ENCODE measurements around the gene OR4D10. TPM values are rescaled to one million over a fixed set of nuclear protein-coding genes. Genes with fewer than 3 reads are reported as not detected.

The OR4D10 gene
- polyA plus RNA-seq, 1 of the 3 experiments (the other 2 are of a cell fraction), result not detected

- TF ChIP-seq, protein P1, sequence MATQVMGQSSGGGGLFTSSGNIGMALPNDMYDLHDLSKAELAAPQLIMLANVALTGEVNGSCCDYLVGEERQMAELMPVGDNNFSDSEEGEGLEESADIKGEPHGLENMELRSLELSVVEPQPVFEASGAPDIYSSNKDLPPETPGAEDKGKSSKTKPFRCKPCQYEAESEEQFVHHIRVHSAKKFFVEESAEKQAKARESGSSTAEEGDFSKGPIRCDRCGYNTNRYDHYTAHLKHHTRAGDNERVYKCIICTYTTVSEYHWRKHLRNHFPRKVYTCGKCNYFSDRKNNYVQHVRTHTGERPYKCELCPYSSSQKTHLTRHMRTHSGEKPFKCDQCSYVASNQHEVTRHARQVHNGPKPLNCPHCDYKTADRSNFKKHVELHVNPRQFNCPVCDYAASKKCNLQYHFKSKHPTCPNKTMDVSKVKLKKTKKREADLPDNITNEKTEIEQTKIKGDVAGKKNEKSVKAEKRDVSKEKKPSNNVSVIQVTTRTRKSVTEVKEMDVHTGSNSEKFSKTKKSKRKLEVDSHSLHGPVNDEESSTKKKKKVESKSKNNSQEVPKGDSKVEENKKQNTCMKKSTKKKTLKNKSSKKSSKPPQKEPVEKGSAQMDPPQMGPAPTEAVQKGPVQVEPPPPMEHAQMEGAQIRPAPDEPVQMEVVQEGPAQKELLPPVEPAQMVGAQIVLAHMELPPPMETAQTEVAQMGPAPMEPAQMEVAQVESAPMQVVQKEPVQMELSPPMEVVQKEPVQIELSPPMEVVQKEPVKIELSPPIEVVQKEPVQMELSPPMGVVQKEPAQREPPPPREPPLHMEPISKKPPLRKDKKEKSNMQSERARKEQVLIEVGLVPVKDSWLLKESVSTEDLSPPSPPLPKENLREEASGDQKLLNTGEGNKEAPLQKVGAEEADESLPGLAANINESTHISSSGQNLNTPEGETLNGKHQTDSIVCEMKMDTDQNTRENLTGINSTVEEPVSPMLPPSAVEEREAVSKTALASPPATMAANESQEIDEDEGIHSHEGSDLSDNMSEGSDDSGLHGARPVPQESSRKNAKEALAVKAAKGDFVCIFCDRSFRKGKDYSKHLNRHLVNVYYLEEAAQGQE (IDR thresholded peaks at IDR 0.05; ENCODE audit: low read depth, low read length), result no peak
- no peak for TF ChIP-seq RFX5 (IDR thresholded peaks at IDR 0.05; ENCODE audit: low read length)
Observed at GRCh38 chr11:59425131-59425530, 48.0 kb upstream of the OR4D10 start (continued).

- Histone ChIP-seq H3K4me3 (ENCODE audit: low read depth in 2 of 2, low read length in 1 of 2) (no peak within 1 kb of the TSS), H3K9ac (no peak within 1 kb of the TSS), H3K79me2 (ENCODE audit: insufficient read depth) (no peaks in the 10 kb centered on the region), H2AFZ (ENCODE audit: low read depth) (no peak within 1 kb of the TSS), H3F3A (replicated peaks; ENCODE audit: insufficient read depth) (no peaks in the 10 kb centered on the region), H3K27me3 (ENCODE audit: insufficient read depth) (peaks cover 4% of the 10 kb centered on the region; the same call in 1 of the 2 replicates), H3K9me3 (no peaks in the 10 kb centered on the region), H3K9me2 (no peaks in the 10 kb centered on the region), H3K4me2 (no peak within 1 kb of the TSS), H3K27ac (ENCODE audit: low read depth in 2 of 2, low read length in 1 of 2) (no peak within 1 kb of the TSS), H4K20me1 (ENCODE audit: insufficient read depth) (no peaks in the 10 kb centered on the region), H3K4me1 (ENCODE audit: control insufficient read depth in 1 of 2, insufficient read depth in 2 of 2, low read depth in 1 of 2, low read length in 1 of 2) (no peaks in the 10 kb centered on the region), H3K36me3 (replicated peaks in 1 of 2; ENCODE audit: control insufficient read depth in 1 of 2, insufficient read depth in 2 of 2, low read length in 1 of 2) (no peaks in the 10 kb centered on the region)
- no peak for DNase-seq
- POLR2A ChIA-PET, result no interaction called here
- TF ChIP-seq USF2 (IDR thresholded peaks at IDR 0.05; ENCODE audit: borderline replicate concordance, low read depth, low read length) (no peak), FOXJ3 (CRISPR knock-in tag; IDR thresholded peaks at IDR 0.05) (no peak), TEAD4 (IDR thresholded peaks at IDR 0.05; ENCODE audit: borderline replicate concordance, insufficient read depth) (no peak), PBX3 (IDR thresholded peaks at IDR 0.05) (no peak), NFIC (IDR thresholded peaks at IDR 0.05; ENCODE audit: borderline replicate concordance) (no peak)
- WGBS (ENCODE audit: low lambda C conversion rate), result 5% methylated on average over 5 of the region's 5 CpGs
- CTCF ChIA-PET, result no interaction called here
Observed at GRCh38 chr11:59426361-59427067, 46.6 kb upstream of the OR4D10 start, which contains the start of gene OR5A2. OR5A2 (minus strand) TSS chr11:59426413; CDS start chr11:59422953, 3,460 bp downstream.

DNA sequence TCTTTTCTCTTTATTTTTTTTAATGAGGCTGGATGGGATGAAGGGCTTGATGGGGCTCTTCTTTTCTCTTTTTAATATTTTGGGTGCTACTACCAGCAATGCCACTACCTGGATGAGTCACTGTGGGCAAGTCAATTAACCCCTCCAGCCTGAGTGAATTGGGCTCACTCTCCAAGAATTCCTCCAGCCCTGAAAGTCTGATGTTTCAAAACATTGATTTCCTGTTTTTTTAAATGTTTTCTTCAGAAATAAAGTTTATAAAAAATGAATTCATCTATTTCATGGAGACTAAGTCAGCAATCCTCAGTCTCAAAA is 46.1 kb upstream of the OR4D10 start:
- no peak overlapping the region for H3K4me2 ChIP-seq
- no peaks in the 10 kb centered on the region for H3K36me3 ChIP-seq (replicated peaks in 1 of 2; ENCODE audit: control insufficient read depth in 1 of 2, insufficient read depth in 2 of 2, low read length in 1 of 2)
- ChIA-PET CTCF (no interaction called here), POLR2A (no interaction called here)
- TF ChIP-seq RAD21 (IDR thresholded peaks at IDR 0.05; ENCODE audit: low read length) (no peak), FOXM1 (IDR thresholded peaks at IDR 0.05; ENCODE audit: low read depth) (no peak), SMC3 (IDR thresholded peaks at IDR 0.05; ENCODE audit: low read depth, low read length) (no peak), PBX3 (IDR thresholded peaks at IDR 0.05) (no peak), EP300 (IDR thresholded peaks at IDR 0.05; ENCODE audit: borderline replicate concordance in 1 of 2, low read depth in 1 of 2, low read length in 1 of 2) (no peak), ELF1 (IDR thresholded peaks at IDR 0.05) (no peak), USF1 (IDR thresholded peaks at IDR 0.05; ENCODE audit: borderline replicate concordance, low read depth) (no peak)
- TF ChIP-seq, protein P1 (IDR thresholded peaks at IDR 0.05; ENCODE audit: low read depth, low read length), result no peak
- DNase-seq, result no peak
- H3K9ac ChIP-seq, result no peak overlapping the region
- no peaks in the 10 kb centered on the region for H3K9me3 ChIP-seq
- H3K4me3 ChIP-seq (ENCODE audit: low read depth in 2 of 2, low read length in 1 of 2), result no peak overlapping the region
- no peaks in the 10 kb centered on the region for H4K20me1 ChIP-seq (ENCODE audit: insufficient read depth)
- H3K27ac ChIP-seq (ENCODE audit: low read depth in 2 of 2, low read length in 1 of 2), result no peak overlapping the region
- peaks cover 4% of the 10 kb centered on the region; the same call in 1 of the 2 replicates for H3K27me3 ChIP-seq (ENCODE audit: insufficient read depth)
- H3F3A ChIP-seq (replicated peaks; ENCODE audit: insufficient read depth), result no peaks in the 10 kb centered on the region
- H3K79me2 ChIP-seq (ENCODE audit: insufficient read depth), result no peaks in the 10 kb centered on the region
- H3K4me1 ChIP-seq (ENCODE audit: control insufficient read depth in 1 of 2, insufficient read depth in 2 of 2, low read depth in 1 of 2, low read length in 1 of 2), result no peaks in the 10 kb centered on the region
- no peak overlapping the region for H2AFZ ChIP-seq (ENCODE audit: low read depth)
- H3K9me2 ChIP-seq, result no peaks in the 10 kb centered on the region
